Subcutaneous abdominal adipose tissue (tissue), 5 donors: ENCODE data around the gene LRWD1.

ENCODE experiments used
- H3K27ac ChIP-seq: one replicate; pipeline ENCODE4 v1.7.0; 2013; ENCODE audit warnings: low read depth, mild to moderate bottlenecking, inconsistent platforms, low read length, moderate library complexity
- H3K27me3 ChIP-seq, 5 donors: one replicate each; pipeline ENCODE4 v1.7.0; 2013; ENCODE audit warnings: low read length in 5 of 5, inconsistent platforms in 1 of 5; ENCODE audit not compliant: control insufficient read depth in 5 of 5, insufficient read depth in 4 of 5
- H3K36me3 ChIP-seq, 5 donors: one replicate each; pipeline ENCODE4 v1.7.0; 2013; ENCODE audit warnings: low read length in 5 of 5; ENCODE audit not compliant: control insufficient read depth in 5 of 5, insufficient read depth in 5 of 5
- H3K4me1 ChIP-seq, 5 donors: one replicate each; pipeline ENCODE4 v1.7.0; 2013; ENCODE audit warnings: low read length in 5 of 5, mild to moderate bottlenecking in 3 of 5, moderate library complexity in 1 of 5; ENCODE audit not compliant: control insufficient read depth in 5 of 5, insufficient read depth in 5 of 5
- H3K4me3 ChIP-seq, 5 donors: one replicate each; pipeline ENCODE4 v1.7.0; 2013; ENCODE audit warnings: low read length in 5 of 5, low read depth in 1 of 5
- H3K9ac ChIP-seq, 5 donors: one replicate each; pipeline ENCODE4 v1.7.0; 2013; ENCODE audit warnings: low read length in 5 of 5, mild to moderate bottlenecking in 4 of 5, moderate library complexity in 3 of 5
- H3K9me3 ChIP-seq, 5 donors: one replicate each; pipeline ENCODE4 v1.7.0; 2013; ENCODE audit warnings: low read length in 5 of 5; ENCODE audit not compliant: control insufficient read depth in 5 of 5
- donor health status: healthy.
- donor health status: healthy.
- donor health status: healthy.
- donor health status: healthy.
- donor health status: healthy.

LRWD1 gene

DNA sequence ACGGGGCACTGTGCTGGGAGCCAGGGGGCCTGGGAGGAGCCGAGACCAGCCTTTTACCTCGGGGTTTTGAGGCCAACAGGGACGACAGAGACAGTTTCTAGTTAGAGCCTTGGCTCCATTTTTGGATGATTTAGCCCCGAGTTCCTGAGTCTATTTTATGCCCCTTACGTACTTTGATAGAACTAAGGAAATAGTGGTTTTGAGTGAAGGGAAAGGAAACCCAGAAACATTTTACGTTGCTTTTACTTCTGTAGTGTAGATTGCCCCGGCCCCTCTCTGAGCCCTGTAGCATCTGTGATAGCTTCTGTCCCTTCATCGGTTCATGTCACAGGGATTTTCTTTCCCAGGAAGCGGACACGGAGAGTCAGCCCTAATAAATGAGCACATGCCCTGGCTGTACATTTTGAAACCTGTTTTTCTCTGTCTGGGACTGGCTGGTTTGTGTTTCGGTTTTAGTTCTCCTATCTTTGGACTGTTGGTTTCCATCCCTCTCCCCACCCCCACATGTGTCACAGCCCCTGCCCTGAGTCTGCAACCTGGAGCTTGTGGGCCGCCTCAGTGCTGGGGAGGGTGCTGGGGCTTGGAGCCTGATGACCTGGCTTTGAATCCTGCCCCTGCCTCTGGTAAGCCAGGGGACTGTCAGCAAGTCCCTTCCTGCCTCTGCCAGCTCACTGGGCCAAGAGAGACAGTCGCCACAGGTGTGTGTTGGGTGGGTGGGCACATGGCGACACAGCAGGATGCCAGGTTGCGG lies 38.3 kb upstream of the LRWD1 start:
- peaks cover 0 to 26% (median 0%) of the 10 kb centered on the region in 5 donors for H3K4me1 ChIP-seq
- no peaks in the 10 kb centered on the region for H3K9me3 ChIP-seq
- peak overlapping the region in 1 of 5 donors; percentile 34 for H3K4me3 ChIP-seq
- no peaks in the 10 kb centered on the region for H3K27me3 ChIP-seq
- H3K9ac ChIP-seq, result no peak overlapping the region
- no peak overlapping the region for H3K27ac ChIP-seq
- peaks cover 0 to 51% (median 30%) of the 10 kb centered on the region in 5 donors for H3K36me3 ChIP-seq

DNA sequence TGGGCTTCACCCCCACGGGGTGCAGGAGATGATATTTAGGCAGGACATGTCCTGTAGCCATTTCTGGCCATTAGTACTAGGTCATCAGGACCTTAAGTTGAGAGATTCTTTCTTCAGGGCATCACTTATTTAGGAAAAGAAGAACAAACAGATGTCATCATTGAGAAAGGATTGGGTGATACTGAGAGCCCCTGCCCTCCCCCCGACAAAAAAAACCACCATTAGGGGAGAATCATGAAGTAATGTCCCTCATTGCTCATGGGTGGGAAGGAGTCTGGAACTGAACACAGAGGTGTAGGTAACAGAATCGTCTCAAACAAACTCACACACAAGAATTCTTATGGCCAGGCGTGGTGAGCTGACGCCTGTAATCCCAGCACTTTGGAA lies 37.8 kb upstream of the LRWD1 start:
- H3K4me3 ChIP-seq, result no peak overlapping the region
- no peak overlapping the region for H3K27ac ChIP-seq
- peaks cover 0 to 28% (median 0%) of the 10 kb centered on the region in 5 donors for H3K4me1 ChIP-seq
- no peaks in the 10 kb centered on the region for H3K27me3 ChIP-seq
- no peak overlapping the region for H3K9ac ChIP-seq
- no peaks in the 10 kb centered on the region for H3K9me3 ChIP-seq
- H3K36me3 ChIP-seq, result peaks cover 0 to 46% (median 30%) of the 10 kb centered on the region in 5 donors

DNA sequence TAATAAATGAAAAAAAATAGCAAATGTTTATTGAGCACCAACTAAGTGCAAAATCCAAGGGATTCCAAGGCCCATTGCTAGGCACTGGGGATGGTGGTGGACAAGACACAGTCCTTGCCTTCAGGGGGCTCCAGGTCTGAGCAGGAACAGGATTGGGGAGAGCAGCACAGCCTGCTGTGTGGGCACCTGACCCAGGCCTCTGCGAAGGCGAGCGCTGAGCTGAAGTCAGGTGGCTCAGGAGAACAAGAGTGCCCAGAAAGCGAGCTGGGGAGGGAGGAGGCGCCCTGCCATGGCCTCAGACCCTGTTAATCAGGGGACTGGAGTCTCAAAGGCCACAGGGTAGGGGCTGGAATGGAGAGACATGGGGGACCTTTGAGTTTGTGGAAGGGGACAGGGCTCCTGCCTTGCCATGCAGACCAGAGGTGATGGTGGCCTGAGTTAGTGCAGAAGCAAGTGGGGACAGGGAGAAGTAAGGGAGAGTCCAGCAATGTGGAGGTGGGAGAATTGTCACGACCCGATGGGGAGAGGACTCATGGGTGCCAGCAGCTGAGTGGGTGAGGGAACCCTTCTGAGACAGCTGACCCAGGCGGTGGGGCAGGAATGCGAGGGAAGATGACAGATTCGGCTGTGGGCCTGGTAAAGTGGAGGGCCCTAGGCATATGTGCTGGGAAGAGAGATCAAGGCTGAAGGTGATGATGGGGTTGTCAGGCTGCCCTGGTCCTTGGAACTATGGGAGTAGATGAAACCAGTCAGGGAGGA lies 35.5 kb upstream of the LRWD1 start:
- H3K9me3 ChIP-seq, result no peaks in the 10 kb centered on the region
- H3K27me3 ChIP-seq, result no peaks in the 10 kb centered on the region
- peaks cover 0 to 32% (median 27%) of the 10 kb centered on the region in 5 donors for H3K36me3 ChIP-seq
- no peak overlapping the region for H3K4me3 ChIP-seq
- peaks cover 1 to 44% (median 15%) of the 10 kb centered on the region in 5 donors for H3K4me1 ChIP-seq
- no peak overlapping the region for H3K9ac ChIP-seq
- H3K27ac ChIP-seq, result no peak overlapping the region

DNA sequence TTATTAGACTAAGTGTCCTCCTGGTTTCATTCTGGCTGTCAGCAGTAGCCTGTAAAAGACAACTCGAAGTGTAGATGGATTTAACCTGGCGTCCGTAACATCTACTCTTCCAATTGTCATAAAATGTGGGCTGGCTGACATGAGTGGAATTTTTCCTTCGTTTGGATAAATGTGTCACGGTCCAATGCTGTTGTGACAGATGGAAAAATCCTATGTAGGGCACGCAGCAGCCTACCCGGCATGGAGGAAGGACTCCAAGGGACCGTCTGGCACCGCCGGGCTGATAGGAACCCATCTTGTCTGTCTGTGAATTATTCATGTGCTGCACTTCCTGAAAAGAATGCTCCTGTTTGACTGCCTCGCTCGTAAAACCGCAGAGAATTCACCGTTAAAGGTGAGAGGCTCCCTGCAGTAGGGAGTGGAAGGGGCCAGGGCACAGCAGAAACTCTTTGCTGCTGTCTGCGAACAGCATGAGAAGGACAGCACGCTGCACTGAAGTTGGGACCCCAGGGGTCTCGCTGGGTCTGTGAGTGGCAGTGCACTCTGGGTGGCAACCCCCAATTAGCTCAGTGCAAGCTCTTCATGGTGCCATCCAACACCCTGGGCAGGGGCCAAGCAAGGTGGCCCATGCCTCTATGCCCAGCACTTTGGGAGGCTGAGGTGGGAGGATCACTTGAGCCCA lies 33.0 kb upstream of the LRWD1 start:
- peaks cover 0 to 8% (median 4%) of the 10 kb centered on the region in 5 donors for H3K36me3 ChIP-seq
- H3K27me3 ChIP-seq, result no peaks in the 10 kb centered on the region
- H3K27ac ChIP-seq, result no peak overlapping the region
- no peak overlapping the region for H3K4me3 ChIP-seq
- no peaks in the 10 kb centered on the region for H3K9me3 ChIP-seq
- no peak overlapping the region for H3K9ac ChIP-seq
- peaks cover 1 to 35% (median 19%) of the 10 kb centered on the region in 5 donors for H3K4me1 ChIP-seq

DNA sequence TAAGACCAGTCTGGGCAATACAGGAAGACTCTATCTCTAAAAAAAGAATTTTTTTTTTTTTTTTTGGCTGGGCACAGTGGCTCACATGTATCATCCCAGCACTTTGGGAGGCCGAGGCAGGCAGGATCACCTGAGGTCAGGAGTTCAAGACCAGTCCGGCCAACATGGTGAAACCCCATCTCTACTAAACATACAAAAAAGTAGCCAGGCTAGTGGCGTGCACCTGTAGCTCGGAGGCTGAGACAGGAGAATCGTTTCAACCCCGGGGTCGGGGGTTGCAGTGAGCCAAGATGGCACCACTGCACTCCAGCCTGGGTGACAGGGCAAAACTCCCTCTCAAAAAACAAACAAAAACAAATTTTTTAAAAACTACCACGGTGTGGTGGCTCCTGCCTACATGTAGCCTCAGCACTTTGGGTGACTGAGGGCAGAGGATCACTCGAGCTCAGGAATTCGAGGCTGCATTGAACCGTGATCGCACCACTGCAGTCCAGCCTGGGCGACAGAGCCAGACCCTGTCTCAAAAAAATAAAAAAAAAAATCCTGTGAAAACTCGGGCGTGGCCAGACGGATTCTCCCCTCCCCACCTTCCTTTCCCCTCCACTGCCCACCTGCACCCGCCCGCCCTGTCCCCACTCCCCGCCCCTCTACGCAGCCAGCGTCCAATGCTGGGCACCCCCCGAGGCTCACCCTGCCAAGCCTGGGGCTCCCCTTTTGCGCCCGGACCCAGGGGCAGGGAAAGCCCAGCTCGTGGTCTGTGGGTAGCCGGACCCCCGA lies 32.2 kb upstream of the LRWD1 start:
- Histone ChIP-seq H3K36me3 (peaks cover 0 to 4% (median 0%) of the 10 kb centered on the region in 5 donors), H3K4me1 (peaks cover 1 to 32% (median 19%) of the 10 kb centered on the region in 5 donors), H3K27ac (no peak overlapping the region), H3K4me3 (peak overlapping the region in 4 of 5 donors; percentile 42 to 74 (median 59)), H3K9me3 (no peaks in the 10 kb centered on the region), H3K27me3 (no peaks in the 10 kb centered on the region), H3K9ac (peak overlapping the region in 2 of 5 donors; percentile 45 to 68)

DNA sequence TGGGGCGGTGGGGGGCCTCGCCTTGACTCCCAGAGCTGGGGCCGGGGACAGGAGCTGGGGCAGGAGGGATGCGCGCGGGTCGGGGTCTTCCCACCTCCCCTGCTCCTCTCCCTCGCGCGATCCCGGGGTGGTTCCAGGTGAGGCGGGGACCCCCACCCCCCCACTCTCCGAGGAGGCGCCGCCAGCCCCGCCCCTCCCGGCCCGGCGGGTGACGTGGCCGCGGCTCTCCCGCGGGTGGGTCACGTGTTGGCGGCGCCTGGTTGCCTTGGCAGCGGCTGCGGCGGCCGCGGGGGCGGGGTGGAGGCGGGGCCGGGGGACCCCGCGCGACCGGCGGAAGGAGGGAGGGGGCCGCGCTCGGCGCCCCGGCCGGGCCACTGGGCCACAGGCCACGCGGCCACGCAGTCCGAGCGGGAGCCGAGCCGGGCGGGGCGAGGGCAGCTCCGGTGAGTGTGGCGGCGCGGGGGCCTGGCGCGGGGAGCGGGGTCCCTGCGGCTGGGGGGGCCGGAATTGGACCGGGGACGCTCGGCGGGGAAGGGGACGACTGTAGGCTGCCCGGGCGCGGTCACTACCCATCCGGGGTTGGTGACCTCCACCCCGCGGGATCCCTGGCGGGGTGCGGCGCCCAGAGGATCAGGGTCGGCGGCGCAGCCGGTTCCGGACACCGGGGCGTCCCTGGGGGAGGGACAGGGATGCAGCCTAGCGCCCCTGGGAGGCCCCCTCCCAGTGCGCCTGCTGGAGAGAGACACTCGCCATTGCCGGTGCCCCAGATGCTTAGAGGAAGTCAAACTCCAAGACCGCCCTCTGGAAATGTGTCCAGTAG lies 31.4 kb upstream of the LRWD1 start, which contains the start of gene ORAI2:
Gene ORAI2 (plus strand): TSS at position 357 of the 820 bp plus-strand sequence. CDS start 5,382 bp downstream, outside the sequence.
- Histone ChIP-seq H3K36me3 (peaks cover 0 to 4% (median 0%) of the 10 kb centered on the region in 5 donors), H3K27ac (peak within 1 kb of the TSS; percentile 60), H3K9ac (peak within 1 kb of the TSS in 4 of 5 donors; percentile 63 to 78 (median 74))

DNA sequence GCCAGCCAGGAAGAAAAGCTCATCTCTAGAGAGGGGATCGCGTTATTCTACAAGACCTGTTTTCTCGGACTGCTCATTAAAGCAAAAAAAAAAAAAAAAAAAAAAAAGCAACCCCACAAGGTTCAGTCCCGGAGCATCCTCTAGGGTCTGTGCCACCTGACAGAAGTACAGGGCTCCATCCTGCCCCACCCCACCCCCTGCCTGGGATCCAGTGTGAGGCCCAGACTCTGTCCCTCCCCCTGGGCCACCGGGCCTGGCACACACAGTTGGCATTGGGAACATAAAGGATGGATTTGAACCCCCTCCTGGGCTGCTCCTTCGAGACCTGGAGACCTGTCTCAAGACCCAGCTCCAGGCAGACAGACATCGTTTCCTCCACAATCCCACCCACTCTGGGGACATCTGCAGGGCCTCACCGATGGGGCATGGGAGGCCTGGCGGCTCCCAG lies 30.7 kb upstream of the LRWD1 start:
- H3K4me3 ChIP-seq, result peak overlapping the region; percentile 69 to 76 (median 74)
- peaks cover 1 to 32% (median 19%) of the 10 kb centered on the region in 5 donors for H3K4me1 ChIP-seq
- H3K27ac ChIP-seq, result peak overlapping the region; percentile 60
- peaks cover 0 to 7% (median 2%) of the 10 kb centered on the region in 5 donors for H3K36me3 ChIP-seq
- no peaks in the 10 kb centered on the region for H3K9me3 ChIP-seq
- H3K27me3 ChIP-seq, result no peaks in the 10 kb centered on the region
- peak overlapping the region in 4 of 5 donors; percentile 63 to 78 (median 74) for H3K9ac ChIP-seq

More for the DNA sequence above, 31.4 kb upstream of the LRWD1 start, which contains the start of gene ORAI2:
- peaks cover 1 to 32% (median 19%) of the 10 kb centered on the region in 5 donors for H3K4me1 ChIP-seq
- H3K27me3 ChIP-seq, result no peaks in the 10 kb centered on the region
- peak within 1 kb of the TSS; percentile 69 to 76 (median 74) for H3K4me3 ChIP-seq
- H3K9me3 ChIP-seq, result no peaks in the 10 kb centered on the region

DNA sequence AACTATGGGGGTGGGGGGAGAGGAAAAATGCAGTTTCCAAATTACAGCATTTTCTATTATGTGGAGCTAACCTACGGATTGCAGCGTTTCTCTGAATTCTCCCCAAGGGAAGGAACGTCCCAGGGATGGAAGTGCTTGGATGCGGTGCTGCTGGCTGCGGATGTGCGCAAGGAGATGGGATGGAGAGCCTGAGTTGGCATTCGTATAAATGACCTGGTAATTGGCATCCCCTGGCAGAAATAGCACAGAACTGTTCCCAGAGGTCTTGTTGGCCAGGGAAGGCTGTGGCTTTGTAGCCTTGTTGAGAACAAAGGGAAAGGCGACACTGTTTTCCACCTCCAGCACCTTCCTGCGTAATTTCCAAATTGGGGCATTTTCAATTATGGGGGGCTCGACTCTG lies 28.7 kb upstream of the LRWD1 start:
- H3K36me3 ChIP-seq, result peaks cover 0 to 10% (median 2%) of the 10 kb centered on the region in 5 donors
- no peak overlapping the region for H3K4me3 ChIP-seq
- peaks cover 1 to 33% (median 26%) of the 10 kb centered on the region in 5 donors for H3K4me1 ChIP-seq
- no peaks in the 10 kb centered on the region for H3K27me3 ChIP-seq
- no peak overlapping the region for H3K9ac ChIP-seq
- no peaks in the 10 kb centered on the region for H3K9me3 ChIP-seq
- H3K27ac ChIP-seq, result no peak overlapping the region
